Ectodermal cell (in vitro differentiated cells): ENCODE results near the gene STRADB.

Experiments
- H3K27ac ChIP-seq: 2 replicates; pipeline ENCODE4 v1.7.0; 2013; ENCODE audit warnings: mild to moderate bottlenecking, low read depth, low read length; ENCODE audit not compliant: insufficient read depth, poor library complexity, severe bottlenecking
- H3K27me3 ChIP-seq: 2 replicates; pipeline ENCODE4 v1.7.0; 2013; ENCODE audit warnings: mild to moderate bottlenecking, low read length; ENCODE audit not compliant: insufficient read depth, control insufficient read depth, poor library complexity, severe bottlenecking
- H3K36me3 ChIP-seq: one replicate; pipeline ENCODE4 v1.7.0; 2013; ENCODE audit warnings: low read length; ENCODE audit not compliant: control insufficient read depth, insufficient read depth
- H3K4me1 ChIP-seq: one replicate; pipeline ENCODE4 v1.7.0; 2013; ENCODE audit warnings: low read length; ENCODE audit not compliant: control insufficient read depth, insufficient read depth
- H3K4me3 ChIP-seq: 2 replicates; pipeline ENCODE4 v1.7.0; 2013; ENCODE audit warnings: low read depth, low read length, control low read depth; ENCODE audit not compliant: insufficient read depth
- H3K9me3 ChIP-seq: 2 replicates; pipeline ENCODE4 v1.7.0; 2013; ENCODE audit warnings: mild to moderate bottlenecking, low read length, moderate library complexity; ENCODE audit not compliant: control insufficient read depth
- WGBS, 2 experiments: methylation state at CpG; one replicate each; pipeline ENCODE4 v1.1.7; 2013; ENCODE audit warnings: missing lambda C conversion rate in 2 of 2; 5-methylcytosine and 5-hydroxymethylcytosine counted together

Gene STRADB

DNA sequence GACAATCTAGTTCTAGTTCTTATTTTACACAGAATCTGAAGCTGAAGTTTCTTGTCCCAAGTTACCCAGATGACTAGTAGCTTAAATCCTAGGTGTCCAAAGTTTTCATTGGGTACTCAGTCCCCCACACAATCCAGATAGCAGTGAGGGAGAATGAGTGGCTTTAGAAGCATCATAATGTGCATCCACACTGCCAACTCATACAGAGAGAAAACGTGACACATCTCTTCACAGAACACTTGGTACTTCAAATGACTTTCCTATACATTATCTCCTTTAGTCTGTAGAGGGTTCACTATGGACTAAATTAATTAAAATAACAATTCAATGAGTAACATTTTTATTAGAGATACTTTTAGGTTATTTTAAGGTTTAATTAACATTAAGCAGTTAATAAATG lies 45.2 kb downstream of the STRADB start:
- Histone ChIP-seq H3K36me3 (no peaks in the 10 kb centered on the region), H3K27me3 (no peaks in the 10 kb centered on the region), H3K4me3 (no peak overlapping the region), H3K27ac (no peak overlapping the region), H3K9me3 (no peaks in the 10 kb centered on the region), H3K4me1 (no peaks in the 10 kb centered on the region)
- WGBS, 2 experiments: 62 to 88% methylated on average over 1 of the region's 1 CpG

DNA sequence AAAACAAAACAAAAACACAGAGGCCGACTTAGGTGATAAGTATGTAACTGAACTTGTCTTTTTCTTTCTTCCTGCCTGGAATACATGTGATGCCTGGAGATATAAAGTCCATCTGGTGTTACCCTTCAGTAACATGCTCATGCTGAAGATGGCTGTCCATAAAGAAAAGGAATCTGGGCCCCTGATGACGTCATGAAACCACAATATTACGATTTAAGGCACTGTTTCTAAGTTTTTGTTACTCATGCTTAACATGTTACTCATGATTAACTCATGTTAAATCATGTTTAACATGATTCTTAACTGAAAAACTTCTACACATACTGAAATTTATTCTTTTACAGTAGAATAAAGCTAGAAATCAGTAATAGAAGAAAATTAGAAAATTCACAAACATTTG lies 49.0 kb downstream of the STRADB start:
- no peaks in the 10 kb centered on the region for H3K4me1 ChIP-seq
- H3K27ac ChIP-seq: no peak overlapping the region
- H3K9me3 ChIP-seq: no peaks in the 10 kb centered on the region
- WGBS, 2 experiments: 91% methylated on average over 3 of the region's 3 CpGs
- no peak overlapping the region for H3K4me3 ChIP-seq
- H3K36me3 ChIP-seq: no peaks in the 10 kb centered on the region
- H3K27me3 ChIP-seq: no peaks in the 10 kb centered on the region

DNA sequence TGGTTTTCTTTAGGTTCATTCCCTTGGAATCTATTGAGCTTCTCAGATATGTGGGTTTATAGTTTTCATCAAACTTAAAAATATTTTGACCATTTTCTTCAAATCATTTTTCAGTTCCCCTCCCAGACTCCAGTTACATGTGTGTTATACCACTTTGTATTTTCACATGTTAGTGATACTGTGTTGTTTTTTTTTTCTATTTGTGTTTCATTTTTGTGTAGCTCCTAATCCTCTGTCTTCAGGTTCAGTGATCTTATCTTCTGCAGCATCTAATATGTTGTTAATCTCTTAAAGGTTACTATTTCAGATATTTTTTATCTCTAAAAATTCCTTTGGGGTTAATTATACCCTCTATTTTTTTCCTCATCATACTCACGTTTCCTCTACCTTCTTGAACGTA lies 51.2 kb downstream of the STRADB start:
- Histone ChIP-seq H3K27ac (no peak overlapping the region), H3K4me1 (no peaks in the 10 kb centered on the region), H3K36me3 (no peaks in the 10 kb centered on the region), H3K4me3 (no peak overlapping the region), H3K27me3 (no peaks in the 10 kb centered on the region), H3K9me3 (no peaks in the 10 kb centered on the region)
- 100% methylated on average over 2 of the region's 2 CpGs; no CpG with 5 or more reads in 1 of the 2 experiments for WGBS, 2 experiments

DNA sequence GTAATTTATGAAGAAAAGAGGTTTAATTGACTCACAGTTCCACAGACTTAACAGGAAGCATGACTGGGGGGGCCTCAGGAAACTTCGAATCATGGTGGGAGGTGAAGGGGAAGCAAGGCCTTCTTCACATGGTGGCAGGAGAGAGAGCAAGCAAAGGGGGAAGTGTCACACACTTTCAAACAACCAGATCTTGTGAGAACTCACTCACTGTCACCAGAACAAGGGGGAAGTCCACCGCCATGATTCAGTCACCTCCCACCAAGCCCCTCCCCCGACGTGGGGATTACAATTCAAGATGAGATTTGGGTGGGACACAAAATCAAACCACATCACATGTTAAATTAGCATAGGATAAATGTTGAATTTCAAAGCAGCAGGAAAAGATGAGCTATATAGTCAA lies 56.2 kb downstream of the STRADB start:
- H3K9me3 ChIP-seq: no peaks in the 10 kb centered on the region
- no peak overlapping the region for H3K27ac ChIP-seq
- H3K4me1 ChIP-seq: no peaks in the 10 kb centered on the region
- no peak overlapping the region for H3K4me3 ChIP-seq
- H3K27me3 ChIP-seq: no peaks in the 10 kb centered on the region
- no peaks in the 10 kb centered on the region for H3K36me3 ChIP-seq
- WGBS, 2 experiments: 76 to 91% methylated on average over 2 to 4 of the region's 4 CpGs

DNA sequence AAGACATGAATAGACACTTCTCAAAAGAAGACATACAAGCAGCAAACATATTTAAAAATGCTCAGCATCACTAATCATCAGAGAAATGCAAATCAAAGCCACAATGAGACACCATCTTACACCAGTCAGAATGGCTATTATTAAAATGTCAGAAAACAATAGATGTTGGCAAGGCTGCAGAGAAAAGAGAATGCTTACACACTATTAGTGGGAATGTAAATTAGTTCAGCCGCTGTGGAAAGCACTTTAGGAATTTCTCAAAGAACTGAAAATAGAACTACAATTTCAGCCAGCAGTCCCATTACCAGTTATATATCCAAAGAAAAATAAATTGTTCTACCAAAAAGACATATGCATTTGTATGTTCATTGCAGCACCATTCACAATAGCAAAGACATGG lies 61.7 kb downstream of the STRADB start:
- H3K27me3 ChIP-seq: no peaks in the 10 kb centered on the region
- H3K4me1 ChIP-seq: no peaks in the 10 kb centered on the region
- H3K9me3 ChIP-seq: no peaks in the 10 kb centered on the region
- 85 to 89% methylated on average over 1 of the region's 1 CpG for WGBS, 2 experiments
- no peak overlapping the region for H3K4me3 ChIP-seq
- H3K27ac ChIP-seq: no peak overlapping the region
- no peaks in the 10 kb centered on the region for H3K36me3 ChIP-seq

DNA sequence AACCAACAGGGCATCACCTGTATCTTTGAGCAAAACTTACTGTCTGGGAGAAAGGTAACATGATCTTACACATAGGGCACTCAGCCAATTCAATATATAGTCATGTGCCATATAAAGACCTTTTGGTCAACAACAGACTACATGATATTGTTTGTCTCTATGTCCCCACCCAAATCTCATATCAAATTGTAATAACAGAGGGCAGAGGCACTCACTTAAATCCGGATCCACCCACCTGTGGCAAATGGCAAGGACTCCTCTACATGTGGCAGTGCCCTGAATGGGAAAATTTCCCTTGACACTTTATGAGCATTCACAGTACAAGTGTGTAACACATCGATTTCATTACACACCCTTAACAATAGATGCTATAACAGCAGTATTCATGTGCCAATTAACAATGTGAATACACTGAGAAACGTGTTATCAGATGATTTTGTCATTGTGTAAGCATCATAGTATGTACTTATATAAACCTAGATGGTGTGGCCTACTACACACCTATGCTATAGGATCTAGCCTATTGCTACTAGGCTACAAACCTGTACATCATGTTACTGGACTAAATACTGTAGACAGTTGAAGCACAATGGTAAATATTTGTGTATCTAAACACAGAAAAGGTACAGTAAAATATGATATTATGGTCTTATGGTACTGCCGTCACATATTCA lies 64.2 kb downstream of the STRADB start:
- no peak overlapping the region for H3K27ac ChIP-seq
- 89 to 90% methylated on average over 3 to 4 of the region's 4 CpGs for WGBS, 2 experiments

DNA sequence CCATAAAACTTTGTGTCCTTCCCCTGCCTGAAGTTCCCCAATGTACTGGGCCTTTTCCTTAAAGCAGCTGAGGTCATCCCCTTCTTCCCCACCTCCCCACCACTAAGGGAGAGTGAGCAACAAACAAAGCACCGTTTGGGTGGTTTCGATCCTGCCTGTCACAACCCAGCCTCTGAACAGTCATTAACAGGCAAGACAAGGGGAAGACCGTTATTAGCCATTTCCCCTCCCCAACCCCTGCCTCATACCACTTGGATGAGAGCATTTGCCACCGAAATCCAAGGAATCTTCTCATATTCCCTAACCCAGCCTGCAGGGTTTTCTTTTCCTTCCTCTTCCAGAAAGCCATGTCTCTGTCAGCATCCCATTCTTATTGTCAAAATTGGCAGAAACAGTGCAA lies 65.6 kb downstream of the STRADB start:
- 68 to 72% methylated on average over 4 of the region's 4 CpGs for WGBS, 2 experiments
- no peak overlapping the region for H3K27ac ChIP-seq
- H3K9me3 ChIP-seq: no peaks in the 10 kb centered on the region
- H3K27me3 ChIP-seq: no peaks in the 10 kb centered on the region
- H3K4me3 ChIP-seq: no peak overlapping the region
- H3K4me1 ChIP-seq: no peaks in the 10 kb centered on the region
- no peaks in the 10 kb centered on the region for H3K36me3 ChIP-seq

More for the DNA sequence above, 64.2 kb downstream of the STRADB start:
- Histone ChIP-seq H3K4me1 (no peaks in the 10 kb centered on the region), H3K4me3 (no peak overlapping the region), H3K36me3 (no peaks in the 10 kb centered on the region), H3K9me3 (no peaks in the 10 kb centered on the region), H3K27me3 (no peaks in the 10 kb centered on the region)

DNA sequence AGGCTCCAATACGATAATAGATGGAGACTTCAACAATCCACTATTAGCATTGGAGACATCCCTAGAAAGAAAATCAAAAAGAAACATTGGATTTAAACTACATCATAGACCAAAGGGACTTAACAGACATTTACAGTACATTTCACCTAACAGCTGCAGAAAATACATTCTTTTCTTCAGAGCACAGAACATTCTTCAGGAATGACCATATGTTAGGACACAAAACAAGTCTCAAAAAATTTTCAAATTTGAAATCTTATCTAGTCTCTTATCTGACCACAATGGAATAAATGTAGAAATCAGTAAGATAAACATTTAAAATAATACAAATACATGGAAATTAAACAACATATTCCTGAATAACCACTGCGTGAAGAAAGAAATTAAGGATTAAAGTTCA lies 68.7 kb downstream of the STRADB start:
- WGBS, 2 experiments: 98 to 100% methylated on average over 2 of the region's 2 CpGs
- Histone ChIP-seq H3K27me3 (no peaks in the 10 kb centered on the region), H3K4me1 (no peaks in the 10 kb centered on the region), H3K9me3 (no peaks in the 10 kb centered on the region), H3K36me3 (no peaks in the 10 kb centered on the region), H3K27ac (no peak overlapping the region), H3K4me3 (no peak overlapping the region)

DNA sequence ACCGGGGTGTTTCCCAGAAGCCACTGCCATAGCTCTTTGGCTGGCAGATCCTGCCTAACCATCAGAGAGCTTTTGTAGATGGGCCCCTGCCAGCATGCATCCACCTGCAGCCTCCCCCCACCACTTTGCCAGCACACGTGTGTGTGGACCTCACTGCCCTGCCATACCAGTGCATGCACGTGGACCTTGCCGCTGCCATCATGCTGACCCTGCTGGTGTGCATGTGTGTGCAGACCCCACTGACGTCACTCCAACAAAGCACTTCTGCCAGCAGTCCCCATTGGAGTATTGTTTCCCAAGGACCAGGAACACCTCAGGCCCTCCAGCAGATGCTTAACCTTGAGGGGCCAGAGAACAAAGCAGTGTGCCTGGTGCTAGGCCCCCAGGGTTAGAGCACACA lies 71.4 kb downstream of the STRADB start:
- no peak overlapping the region for H3K27ac ChIP-seq
- WGBS, 2 experiments: 92% methylated on average over 5 of the region's 5 CpGs
- no peaks in the 10 kb centered on the region for H3K36me3 ChIP-seq
- H3K27me3 ChIP-seq: no peaks in the 10 kb centered on the region
- H3K4me1 ChIP-seq: no peaks in the 10 kb centered on the region
- no peaks in the 10 kb centered on the region for H3K9me3 ChIP-seq
- no peak overlapping the region for H3K4me3 ChIP-seq

DNA sequence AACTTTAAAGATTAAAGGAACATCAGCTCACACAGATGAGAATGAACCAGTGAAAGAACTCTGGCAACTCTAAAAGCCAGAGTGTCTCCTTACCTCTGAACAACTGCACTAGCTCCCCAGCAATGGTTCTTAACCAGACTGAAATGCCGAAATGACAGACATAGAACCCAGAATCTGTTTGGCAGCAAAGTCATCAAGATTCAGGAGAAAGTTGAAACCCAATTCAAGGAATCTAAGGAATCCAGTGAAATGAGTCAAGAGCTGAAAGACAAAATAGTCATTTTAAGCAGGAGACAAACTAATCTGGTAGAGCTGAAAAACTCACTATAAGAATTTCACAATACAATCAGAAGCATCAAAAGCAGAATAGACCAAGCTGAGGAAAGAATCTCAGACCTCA lies 72.0 kb downstream of the STRADB start:
- 29 to 50% methylated on average over 1 of the region's 1 CpG for whole genome bisulfite sequencing, 2 experiments
- no peaks in the 10 kb centered on the region for H3K4me1 ChIP-seq
- H3K27me3 ChIP-seq: no peaks in the 10 kb centered on the region
- no peaks in the 10 kb centered on the region for H3K36me3 ChIP-seq
- H3K4me3 ChIP-seq: no peak overlapping the region
- no peaks in the 10 kb centered on the region for H3K9me3 ChIP-seq
- H3K27ac ChIP-seq: no peak overlapping the region
